NCI-H345 (cell line): ENCODE measurements around the gene CDH12.
"Not testable (repeated sequence)": the region's sequence is repeated elsewhere in the genome, so short reads cannot be mapped to it uniquely, and the experiment has no call there.

Source experiments
- DNase-seq: peaks from one replicate; lab custom pipeline; 2025; lab: John Stamatoyannopoulos, UW

Gene CDH12

DNA sequence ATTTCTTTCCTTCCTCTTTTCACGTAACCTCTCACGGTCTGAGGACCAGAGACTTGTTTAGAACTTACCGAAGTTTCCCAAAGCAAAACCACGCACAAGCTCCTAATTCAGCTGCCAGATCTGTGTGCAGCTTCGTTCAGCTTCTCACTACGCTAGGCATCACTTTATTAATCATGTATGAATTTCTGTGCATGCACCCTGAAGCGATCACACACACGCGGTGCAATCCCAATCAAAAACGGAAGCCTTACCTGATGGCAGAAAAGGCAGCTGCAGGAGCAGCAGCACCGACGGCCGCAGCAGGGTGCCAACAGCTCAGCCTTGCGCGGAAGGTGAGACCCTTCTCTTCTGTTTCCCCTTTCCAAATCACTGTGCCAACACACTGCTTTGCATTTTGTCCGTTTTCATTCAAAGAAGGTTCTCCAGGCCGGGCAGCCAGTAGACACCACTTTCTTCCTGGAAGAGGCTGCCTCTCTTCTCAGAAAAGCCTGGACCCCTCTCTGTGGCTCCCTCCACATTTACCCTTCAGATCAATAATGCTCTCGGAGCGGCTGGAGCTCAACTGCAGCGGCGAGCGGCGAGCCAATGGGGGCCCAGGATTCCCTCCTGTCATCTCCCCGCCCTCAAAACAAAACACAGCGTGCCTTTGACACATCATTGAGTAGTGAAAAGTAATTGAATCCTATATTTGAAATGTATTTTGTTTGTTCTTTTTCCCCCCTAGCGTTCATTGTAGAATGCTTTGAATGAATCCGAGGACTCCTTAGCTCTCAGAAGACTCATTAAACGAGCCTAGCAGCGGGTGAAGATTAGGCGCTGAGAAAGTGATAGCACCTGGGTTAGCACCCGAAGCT lies at the start of gene CDH12:
CDH12 (minus strand) TSS at position 538 of the 854 bp plus-strand sequence.
- peak; percentile 81 for DNase-seq

DNA sequence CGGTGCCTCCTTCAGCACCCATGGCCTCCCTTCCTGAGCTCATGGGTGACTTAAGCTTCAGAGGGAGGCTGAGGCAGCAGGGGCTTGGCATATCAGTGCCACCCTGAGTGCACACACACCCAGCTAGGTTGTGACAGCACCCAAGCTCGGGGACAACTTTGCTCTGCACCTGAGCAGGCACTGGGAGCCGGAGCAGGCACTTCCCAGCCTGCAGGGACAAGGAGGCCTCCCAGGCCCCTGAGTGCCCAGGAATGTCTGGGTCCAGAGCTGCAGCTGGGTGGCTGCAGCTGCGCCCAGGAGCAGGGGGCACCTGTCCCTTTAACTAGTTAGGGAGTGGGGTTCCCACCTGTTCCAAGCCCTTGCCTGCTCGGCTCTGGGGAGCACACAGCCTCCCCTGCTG lies 48.7 kb upstream of the CDH12 start:
- no peak for DNase-seq

DNA sequence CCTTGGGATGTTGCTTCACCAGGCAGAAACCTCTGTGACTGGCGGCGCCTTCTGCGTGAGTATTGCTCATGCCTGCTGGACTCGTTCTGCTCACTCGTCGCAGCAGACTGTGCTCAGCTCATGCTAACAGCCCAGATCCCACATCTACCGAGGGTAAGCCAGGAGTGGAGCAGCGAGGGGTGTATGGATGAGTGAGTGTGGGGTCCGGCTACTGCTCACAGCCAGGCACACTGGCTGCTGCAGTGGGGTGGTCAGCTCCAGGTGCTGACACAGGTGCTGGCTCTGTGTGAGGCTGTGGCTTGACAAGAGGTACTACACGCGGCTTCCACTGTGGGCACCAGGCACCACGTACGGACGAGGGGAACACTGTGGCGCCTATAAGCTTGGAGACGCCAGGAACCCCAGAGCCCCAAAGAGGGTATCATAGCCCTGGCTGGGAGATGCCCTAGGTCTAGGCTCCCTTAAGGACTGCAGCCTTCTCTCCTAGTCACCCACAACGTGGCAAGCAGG lies 47.7 kb upstream of the CDH12 start:
- no peak for DNase-seq

DNA sequence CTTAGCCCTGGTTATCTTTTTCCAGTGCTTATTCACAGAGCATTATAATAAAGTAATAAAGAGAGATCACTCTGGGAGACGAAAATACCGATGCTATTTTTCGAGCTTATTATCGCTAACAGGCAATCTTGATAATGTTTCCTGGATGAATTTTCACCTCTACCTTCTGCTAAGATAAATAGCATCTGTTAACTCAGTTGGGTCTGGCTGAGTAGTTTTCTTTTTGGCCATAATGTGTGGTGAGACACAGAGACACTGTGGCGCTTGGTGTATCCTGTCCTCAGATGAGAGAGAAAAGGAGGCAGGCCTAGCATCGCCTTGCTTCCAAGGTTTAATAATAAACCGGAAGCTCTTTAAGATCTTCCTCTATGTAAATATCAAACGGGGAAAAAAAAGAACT lies 46.2 kb upstream of the CDH12 start:
- DNase-seq: no peak

DNA sequence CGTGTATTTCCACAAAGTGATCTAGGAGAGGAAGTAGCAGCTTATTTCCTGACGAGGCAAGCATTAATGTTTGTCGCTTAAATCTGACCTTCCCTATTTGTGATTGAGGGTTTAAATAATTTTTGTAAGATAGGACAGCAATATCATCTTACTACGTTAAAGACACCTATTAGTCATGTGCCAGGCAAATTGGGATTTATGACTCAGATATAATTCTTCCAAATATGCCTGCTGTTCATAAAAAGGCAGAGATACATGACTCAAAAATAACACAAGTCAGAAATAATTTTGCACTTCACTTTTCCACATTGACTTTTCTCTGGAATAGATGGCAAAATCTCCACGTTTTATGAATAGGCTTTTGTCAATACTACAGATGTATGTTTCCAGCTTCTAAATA lies 43.0 kb upstream of the CDH12 start:
- no peak for DNase-seq

DNA sequence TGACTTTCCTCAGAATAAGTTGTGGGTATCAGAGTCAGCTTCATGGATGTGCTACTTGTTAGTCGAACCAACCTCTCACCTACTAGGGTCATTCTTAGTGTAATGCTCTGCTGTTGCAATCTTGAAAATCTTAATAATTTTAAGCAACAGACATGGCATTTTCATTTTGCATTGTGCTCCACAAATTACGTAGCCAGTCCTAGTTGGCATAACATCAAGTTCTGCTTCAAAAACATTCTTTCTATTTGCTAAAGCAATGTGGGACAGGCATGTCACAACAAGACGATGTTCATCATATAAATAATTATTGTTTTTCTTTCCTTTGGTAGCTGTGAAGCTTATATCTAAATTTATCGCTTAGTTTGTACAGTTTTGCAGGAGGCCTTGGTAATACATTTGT lies 39.3 kb upstream of the CDH12 start:
- DNase-seq: no peak

DNA sequence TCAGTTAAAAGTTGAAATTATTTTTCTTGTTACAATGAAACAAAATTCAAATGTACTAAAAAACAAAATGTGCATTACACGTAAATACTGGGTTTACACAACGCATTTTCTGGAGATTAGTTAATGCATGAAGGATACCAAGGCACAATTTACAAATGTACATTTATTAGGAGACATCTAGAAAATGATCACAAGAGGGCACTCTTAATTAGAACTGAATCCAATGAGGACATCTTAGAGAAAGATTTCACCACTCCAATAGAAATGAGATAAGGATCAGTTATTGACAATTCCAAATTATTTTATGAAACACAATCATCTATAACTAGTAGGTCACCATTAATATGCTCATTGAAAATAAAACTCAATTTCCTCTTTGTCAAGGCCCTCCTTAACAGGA lies 36.6 kb upstream of the CDH12 start:
- DNase-seq: peak; percentile 14

DNA sequence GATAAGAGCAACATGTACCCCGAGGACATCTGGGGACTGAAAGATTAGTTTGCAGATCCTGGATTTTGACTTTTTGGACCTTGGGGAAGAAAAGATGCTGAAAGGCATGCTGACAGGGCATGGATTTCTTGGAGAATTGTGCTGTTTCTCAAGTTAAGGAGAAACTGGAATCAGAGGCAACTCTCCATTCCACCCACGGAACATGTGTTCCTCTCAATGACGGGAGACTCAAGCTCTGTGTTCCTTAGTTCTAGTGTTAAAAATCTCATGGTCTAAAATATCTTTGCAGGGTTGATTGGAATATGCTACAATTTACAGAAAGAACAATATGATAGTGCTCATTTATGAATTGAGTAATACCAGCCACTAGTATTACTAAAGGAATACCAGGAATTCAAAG lies 34.4 kb upstream of the CDH12 start:
- no peak for DNase-seq

DNA sequence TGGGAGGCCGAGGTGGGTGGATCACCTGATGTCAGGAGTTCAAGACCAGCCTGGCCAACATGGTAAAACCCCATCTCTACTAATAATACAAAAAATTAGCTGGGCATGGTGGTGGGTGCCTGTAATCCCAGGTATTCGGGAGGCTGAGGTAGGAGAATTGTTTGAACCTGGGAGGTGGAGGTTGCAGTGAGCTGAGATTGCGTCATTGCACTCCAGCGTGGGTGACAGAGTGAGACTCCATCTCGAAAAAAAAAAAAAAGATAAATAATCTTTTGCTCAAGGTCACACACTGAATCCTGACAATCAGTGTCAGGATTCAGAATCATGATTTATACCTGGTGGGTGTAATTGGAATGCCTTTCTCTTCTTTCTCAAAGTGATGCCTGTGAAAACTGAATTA lies 5.8 kb upstream of the CDH12 start:
- DNase-seq: not testable (repeated sequence)

DNA sequence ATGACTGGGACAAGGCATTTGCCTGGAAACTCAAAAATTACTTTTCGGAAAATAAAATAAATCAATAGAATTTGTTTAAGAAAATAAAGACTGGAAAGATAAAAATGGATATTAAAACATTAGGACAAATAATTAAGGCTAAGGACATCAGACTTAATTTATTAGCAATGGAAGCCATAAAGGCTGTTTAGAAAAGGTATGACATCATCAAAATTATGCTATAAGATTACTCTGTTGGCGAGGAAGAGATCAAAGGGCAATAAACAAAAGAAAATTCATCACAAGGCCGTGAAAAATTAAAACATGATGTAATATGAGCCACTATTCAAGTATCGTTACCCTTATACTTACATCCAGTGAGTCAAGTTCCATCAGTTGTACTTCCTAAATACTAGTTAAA lies 2.7 kb upstream of the CDH12 start:
- DNase-seq: no peak

DNA sequence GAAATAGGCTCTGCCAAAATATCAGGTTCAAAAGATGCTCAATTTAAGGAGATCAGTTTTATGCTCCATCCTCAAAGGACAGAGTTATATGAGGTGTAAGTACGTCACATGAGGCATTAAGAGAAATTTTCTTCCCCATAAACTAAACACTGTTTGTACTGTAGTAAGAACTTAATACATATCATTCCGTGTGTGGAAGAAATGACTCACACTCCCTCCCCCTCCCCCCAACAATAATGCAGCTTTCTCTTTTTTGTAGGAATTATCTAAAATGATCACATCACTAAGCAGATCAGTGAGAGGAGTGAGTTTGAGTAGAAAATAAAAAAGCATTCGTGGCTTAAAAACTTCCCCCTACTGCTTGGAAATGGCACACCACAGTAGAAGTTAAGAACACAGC lies 2.2 kb downstream of the CDH12 start:
- no peak for DNase-seq

DNA sequence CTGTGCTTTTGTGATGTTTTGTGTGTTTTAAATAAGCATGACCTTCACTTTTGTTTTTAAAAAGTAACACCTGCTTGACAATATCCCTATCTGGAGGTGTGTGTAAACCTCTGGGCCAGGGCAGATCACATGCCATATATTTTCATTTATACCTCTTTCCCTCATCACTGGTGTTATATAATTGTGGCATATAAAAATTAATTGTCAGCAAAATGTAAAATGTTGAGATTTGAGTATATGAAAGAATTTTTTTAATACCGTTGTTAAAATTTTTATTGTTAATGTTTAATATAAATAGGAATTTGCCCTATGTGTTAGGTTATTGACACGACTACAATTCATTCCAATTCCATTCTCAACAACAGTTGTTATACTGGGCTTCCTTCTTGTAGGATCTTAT lies 6.5 kb downstream of the CDH12 start:
- DNase-seq: no peak

DNA sequence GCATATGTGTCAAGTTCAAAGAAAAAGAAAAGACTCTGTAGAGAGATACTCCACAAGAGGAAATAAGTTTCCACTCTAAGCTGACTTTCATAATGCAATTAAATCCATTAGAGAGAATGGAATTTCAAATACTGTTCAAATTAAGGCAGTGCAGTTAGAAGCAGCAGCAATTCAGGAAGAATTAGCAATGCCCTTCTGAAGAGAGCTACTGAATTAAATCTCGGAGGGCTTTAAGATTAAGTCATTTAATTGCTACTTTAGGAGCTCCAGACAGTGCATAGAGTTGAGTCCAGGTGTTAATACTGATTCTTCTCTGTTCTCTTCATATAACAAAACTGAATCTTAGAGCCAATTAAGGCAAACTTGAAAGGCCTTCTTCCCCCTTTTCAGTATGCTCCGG lies 8.5 kb downstream of the CDH12 start:
- no peak for DNase-seq

DNA sequence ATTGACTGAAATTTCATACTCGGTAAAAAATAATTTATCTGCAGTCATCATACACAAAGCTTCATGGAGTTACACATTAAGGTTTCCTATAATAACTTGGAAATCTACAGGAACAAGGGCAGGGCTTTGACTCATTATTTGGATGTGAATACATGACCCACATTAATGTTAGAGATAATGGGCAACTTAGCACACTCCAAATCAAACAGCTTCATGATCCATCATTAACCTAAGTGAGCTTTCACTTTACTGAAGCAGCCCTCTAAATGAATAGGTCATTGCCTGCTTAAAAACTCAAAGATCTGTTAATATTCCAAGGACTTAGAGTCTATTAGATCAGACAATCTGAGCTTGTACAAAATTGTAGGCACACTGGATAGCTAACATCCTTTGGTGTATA lies 9.0 kb downstream of the CDH12 start:
- no peak for DNase-seq

DNA sequence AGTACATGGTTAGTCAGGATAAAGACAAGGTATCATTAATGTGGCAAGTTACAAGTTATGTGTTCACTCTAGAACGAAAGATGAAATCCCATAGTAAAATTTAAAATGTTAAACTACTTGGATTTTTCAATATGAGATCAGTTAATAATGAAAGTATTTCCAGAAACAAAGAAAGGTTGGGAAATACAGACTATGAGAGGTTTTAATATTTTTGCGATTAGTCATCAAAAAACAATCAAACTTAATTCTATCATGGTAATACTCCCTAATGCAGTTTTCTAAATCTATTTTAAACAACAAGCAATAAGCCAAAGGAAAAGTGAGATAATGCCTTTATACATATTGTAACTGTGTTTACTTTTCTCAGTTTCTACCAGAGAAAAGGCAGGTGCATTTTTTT lies 10.6 kb downstream of the CDH12 start:
- no peak for DNase-seq

DNA sequence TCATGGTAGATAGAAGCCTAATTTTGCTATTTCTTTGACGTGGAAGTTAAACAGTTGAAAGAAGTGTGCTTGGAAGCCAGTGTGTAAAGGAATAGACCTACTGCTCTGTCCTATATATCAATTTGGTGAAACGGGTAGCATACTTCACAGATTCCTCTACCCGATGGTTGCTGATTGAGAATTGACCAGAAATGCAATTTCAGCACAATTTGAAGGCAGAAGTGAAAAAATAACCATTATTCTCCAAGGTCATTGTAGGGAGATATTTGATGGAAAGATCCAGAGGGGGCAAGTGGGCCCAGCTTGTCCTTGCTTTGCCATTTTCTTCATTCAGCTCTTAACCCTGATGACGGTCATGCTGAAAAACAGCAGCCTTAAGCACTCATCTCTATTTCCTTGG lies 15.3 kb downstream of the CDH12 start:
- DNase-seq: no peak

DNA sequence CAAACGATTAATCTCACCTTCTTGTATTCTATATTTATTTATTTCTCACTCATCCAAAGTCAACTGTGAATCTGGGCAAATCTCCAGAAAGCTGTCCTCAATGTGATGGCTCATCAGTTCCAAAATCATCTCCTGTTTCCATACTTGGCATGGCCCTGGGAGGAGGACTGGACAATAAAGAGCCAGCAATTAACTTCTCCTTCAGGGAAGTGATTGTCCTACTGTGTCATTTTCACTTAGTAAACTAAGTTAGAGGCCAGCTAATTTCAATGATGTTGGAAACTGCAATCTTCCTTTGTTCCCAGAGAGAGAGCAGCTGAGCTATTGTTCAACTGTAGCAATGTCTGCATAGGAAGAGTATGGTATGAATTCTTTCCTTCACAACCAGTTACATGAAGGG lies 17.5 kb downstream of the CDH12 start:
- DNase-seq: peak; percentile 97

DNA sequence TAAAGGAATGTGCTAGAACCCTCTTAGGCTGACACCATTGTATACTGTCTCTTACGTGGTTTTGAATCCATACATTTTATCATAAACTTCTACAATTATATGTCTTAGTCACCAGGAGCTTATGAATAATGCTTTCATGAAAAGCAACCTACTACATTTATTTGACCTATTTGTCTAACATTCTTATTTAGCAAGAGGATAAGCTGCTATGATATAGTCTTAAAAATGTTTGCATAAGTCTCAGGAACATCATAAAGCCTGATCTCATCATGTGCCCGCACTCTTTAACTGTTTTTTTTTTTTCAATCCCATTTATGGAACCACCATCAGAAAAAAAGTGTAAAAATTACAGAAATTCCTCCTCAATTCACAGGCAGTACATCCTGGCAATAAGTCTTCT lies 59.7 kb downstream of the CDH12 start:
- no peak for DNase-seq

DNA sequence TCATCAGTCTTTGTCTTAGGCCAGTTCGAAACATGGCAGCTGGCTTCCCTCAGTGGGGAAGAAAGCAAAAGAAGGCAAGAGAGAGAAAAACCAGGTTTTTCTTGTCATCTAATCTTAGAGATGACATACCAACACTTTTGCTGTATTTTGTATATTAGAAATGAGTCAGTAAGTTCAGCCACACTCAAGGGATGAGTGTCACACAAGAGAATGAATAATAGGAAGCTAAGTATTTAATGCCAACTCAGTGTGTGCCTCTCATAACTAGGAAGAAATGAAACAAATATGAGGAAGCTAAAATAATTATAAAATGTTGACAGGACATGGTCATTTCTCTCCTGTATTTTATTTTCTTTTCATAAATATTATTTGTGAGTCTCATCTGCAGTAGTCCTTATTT lies 65.3 kb downstream of the CDH12 start:
- no peak for DNase-seq

DNA sequence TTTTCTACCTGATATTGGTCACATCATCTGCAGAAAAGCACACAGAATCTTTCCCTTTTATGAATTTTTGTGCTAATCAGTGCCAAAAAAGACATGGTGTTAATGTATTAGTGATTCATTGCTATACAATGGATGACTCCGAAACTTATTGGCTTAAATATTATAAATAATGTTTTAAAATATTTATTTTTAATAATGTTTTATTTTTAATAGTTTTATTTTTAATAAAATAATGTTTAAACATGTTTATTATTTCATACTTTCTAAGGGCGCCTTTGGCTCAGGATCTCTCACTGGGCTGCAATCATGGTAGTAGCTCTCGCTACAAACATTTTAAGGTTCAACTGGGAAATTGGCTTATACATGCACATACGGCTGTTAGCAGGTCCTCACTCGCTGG lies 65.7 kb downstream of the CDH12 start:
- DNase-seq: no peak

DNA sequence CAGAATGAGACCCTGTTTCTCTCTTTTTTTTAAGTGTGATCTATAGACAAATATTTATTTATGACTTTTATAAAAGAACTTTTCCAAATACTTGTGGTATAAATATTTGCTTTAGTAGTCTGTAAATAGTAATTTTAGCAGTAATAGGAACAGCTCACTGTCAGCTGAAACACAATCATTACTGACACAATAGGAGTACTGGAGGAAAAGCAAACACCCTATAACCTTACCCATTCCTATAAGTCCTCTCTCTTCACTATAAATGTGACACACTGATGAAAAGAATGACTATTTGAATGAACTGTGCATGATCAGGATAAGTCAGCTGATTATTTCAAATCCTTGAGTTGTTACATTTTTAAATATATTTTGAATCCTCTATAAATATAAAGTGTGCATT lies 72.4 kb downstream of the CDH12 start:
- peak; percentile 74 for DNase-seq

DNA sequence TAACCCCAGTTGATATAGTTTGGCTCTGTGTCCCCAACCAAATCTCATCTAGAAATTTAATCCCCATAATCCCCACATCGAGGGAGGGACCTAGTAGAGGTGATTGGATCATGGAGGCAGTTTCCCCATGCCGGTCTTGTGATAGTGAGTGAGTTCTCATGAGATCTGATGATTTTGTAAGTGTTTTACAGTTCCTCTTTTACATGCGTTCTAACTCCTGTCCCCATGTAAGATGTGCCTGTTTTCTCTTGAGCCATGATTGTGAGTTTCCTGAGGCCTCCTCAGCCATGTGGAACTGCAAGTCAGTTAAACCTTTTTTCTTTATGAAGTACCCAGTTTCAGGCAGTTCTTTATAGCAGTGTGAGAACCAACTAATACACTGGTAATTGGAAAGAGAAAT lies 73.6 kb downstream of the CDH12 start:
- DNase-seq: no peak

DNA sequence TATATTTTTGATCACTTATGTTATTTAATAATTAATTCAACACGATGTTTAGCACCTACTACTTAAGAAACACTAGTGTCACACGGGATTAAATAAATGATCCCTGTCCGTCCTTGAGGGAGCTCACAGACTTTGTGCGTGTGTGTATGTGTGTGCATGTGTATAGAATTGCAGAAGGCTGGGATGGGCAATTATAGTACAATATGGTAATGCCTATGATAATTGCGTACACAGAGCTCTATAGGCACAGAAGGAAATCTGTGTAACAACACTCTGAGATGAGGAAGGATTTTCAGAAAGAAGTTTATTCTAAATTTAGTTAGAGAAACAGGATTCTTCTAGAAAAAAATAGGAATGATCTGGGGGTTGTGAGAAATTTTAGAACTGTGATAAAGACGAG lies 76.9 kb downstream of the CDH12 start:
- no peak for DNase-seq

DNA sequence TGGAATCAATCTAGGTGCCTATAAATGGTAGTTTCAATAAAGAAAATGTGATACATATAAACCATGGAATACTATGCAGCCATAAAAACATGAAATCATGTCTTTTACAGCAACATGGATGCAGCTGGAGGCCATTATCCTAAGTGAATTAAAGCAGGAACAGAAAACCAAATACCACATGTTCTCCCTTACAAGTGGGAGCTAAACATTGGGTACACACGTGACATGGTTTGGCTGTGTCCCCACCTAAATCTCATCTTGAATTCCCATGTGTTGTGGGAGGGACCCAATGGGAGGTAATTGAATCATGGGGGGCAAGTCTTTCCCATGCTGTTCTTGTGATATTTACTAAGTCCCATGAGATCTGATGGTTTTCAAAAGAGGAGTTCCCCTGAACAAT lies 78.9 kb downstream of the CDH12 start:
- not testable (repeated sequence) for DNase-seq
